ENCODE measurements around the gene PPP1R3F.

PPP1R3F gene

DNA sequence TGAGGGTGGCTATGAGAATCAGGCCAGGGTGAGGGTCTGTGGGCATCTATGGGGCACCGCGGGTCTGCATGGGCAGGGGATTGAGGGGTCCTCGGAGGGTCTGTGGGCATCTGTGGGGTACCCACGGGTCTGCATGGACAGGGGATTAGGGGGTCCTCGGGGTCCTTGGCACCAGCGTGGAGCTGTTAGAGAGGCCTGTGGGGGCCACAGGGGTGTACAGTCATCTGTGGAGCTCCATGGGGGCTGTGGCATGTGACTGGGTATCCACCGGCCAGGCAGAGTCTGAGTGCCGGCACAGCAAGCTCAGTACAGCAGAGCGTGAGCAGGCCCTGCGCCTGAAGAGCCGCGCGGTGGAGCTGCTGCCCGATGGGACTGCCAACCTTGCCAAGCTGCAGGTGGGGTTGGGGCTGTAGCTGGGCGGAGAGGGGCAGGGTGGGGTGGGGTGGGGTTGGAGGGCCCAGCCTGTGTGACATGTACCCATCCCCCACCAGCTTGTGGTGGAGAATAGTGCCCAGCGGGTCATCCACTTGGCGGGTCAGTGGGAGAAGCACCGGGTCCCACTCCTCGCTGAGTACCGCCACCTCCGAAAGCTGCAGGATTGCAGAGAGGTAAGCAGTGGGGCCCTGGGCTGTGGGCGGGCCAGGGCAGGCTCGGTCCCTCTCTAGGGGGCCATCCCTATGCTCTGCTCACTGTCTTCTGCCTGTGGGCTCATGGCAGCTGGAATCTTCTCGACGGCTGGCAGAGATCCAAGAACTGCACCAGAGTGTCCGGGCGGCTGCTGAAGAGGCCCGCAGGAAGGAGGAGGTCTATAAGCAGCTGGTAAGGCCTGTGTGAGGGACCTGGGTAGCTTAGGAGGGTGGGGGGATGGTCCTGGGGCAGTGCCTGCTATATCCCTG is 21.4 kb upstream of the PPP1R3F start:
- DNase-seq (ENCODE audit: extremely low read depth in 1 of 2, low read depth in 1 of 2) = no peak

DNA sequence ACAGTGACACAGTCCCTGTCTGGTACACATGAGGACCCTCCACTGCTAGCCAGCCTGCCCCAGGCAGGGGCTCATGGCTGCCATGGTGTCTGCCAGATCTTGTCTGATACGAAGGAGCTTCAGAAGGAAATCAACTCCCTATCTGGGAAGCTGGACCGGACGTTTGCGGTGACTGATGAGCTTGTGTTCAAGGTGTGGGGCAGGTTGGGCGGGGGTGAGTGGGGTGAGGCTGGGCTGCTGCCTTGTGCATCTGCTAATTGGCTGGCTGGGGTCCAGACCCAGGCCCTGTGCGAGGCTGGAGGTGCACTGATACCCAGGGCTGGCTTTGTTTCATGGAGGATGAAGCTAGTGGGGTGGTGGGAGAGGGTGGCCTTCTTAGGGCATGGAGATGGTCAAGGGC is 20.5 kb upstream of the PPP1R3F start:
- DNase-seq (ENCODE audit: extremely low read depth in 1 of 2, low read depth in 1 of 2) = no peak

DNA sequence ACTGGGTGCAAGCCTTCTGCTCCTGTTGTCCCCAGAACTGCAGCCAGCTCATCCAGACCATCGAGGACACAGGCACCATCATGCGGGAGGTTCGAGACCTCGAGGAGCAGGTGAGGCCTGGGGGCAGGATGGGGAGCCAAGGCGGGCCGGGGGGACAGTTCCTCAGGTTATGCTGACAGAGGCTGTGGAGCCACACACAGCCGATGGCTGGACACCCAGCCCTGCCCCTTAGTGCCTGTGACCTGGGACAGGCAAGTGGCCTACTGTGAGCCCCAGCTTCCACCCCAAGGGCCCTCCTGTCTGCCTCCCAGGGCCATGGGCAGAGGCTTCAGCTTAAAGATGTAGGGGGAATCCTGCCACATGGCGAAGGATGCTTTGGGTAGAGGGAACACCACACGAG is 20.0 kb upstream of the PPP1R3F start:
- DNase-seq (ENCODE audit: extremely low read depth in 1 of 2, low read depth in 1 of 2) = no peak

DNA sequence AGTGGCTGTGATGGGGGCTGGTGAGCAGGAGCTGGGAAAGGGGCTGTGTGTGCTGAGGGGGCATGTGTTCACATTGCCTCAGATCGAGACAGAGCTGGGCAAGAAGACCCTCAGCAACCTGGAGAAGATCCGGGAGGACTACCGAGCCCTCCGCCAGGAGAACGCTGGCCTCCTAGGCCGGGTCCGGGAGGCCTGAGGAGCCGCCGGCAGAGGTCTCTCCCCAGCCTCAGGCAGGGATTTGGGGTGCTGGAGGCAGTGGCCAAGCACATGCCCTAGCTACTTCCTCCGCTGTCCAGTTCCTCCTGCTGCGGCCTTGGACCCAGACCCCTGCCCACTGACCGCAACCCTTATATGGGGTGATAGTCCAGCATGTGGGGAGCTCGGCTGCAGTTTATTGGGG is 19.5 kb upstream of the PPP1R3F start:
- no peak for DNase-seq (ENCODE audit: extremely low read depth in 1 of 2, low read depth in 1 of 2)

DNA sequence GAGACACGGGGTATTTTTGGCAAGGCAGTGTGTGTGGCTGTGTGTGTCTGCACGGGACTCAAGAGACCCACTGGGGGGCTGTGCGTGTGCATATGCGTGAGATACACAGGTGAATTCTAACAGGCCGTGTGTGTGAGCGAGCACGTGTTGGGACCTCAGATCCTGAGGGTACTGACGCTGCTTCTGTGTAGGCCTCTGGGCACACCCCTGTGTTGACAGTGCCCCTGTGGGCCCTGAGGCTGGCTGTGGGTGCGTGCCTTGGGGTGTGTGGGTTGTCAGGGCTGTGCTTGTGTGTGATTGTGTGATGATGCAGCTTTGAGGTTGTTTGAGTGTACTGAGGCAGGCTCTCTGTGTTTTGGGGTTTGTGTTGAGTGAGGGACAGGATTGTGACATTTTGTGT is 19.0 kb upstream of the PPP1R3F start:
- DNase-seq (ENCODE audit: extremely low read depth in 1 of 2, low read depth in 1 of 2) = no peak

DNA sequence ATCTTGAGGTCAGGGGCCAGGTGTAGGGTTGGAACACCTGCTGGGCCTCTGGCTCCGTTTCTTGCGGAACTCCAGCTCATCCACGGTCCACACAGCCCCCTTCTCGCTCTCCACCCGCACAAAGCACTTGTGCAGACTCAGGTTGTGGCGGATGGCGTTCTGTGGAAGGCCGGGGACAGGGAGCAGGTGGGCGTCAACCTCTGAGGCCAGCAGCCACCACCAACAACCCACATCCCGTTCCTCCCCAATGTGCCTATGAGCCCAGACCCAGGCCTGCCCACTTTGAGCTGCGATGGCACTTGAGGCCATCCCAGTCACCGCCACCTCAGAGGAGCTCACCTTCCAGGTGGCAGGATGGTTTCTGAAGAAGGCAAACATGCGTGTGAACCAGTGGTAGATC is 18.3 kb upstream of the PPP1R3F start:
- DNase-seq (ENCODE audit: extremely low read depth in 1 of 2, low read depth in 1 of 2) = no peak

DNA sequence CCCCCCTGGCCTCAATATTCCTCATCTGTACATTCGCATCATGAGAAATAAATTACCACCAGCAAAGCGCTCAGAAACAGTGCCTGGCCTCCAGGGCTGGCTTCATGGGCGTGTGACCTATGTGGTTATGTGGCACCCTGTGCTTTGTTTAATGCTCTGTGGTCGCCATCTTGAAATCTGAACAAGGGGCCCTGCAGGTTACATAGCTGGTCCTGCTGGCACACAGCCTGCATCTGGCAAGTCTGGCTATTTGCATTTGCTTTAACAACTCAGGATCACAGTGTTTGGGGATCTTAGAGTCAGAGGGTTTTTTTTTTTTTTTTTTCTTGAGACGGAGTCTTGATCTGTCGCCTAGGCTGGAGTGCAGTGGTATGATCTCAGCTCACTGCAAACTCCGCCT is 15.0 kb upstream of the PPP1R3F start:
- DNase-seq (ENCODE audit: extremely low read depth in 1 of 2, low read depth in 1 of 2) = no peak

DNA sequence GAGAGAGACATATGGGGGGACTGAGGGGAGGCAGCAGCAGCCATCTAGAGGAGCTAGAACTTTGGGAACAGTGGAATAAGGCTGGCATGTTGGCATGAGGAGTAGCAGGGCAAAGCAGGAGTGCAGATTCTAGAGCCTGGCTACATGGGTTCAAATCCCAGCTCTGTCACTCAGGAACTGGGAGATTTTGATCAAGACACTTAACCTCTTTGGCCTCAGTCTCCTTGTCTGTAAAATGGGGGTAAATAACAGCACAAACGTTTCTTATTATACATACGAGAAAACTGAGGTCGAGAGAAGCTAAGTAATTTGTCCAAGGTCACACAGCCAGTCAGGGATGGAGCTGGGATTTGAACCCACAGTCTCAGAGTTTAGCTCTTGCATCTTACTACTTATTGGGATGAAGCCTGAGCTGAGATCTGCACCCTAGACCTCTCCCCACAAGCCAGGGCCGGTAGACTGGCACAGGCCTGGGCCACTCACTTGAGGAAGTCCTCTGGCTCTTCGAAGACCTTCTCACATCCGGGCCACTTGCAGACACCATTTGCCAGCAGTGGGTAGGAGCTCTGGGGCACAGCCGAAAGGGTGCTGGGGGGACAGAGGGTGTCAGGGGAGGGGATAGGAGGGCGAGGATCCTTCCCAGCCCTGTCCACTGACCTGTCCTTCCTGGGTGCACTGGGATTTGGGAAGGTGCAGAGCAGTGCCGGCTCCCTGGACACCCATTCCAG is 13.2 kb upstream of the PPP1R3F start:
- DNase-seq (ENCODE audit: extremely low read depth in 1 of 2, low read depth in 1 of 2) = no peak

DNA sequence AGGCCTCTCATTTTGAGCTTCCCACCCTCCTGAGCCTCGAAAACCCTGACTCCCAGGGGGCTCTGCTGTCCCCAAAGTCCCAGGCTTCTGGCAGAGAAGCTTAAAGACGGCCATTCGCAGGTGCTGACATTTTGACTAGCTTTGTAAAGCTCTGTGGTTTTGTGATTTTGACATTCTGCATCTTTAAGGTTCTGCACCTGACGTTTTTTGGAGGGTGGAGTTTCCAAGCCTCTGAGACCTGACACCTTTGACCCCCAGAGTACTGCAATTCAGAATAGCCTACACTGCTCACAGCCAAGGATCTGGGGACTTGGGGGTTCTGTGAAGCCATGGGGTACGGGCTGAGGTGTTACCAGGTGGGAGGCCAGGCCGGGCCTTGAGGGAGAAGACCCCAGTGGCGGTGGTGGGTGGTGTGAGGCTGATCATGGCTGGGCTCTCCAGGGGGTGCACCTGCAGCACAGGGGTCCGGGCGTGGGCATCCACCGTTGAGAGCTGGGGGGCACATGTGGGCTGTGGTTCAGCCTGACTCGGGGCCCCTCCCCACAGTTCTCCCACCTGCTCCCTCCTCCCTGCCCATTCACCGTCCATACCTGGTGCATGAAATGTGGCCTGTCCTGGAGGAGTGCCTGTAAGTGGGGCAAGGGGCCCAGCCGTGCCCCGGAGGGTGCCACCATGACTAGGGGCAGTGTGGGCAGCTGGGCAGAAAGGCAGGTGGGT is 12.4 kb upstream of the PPP1R3F start:
- DNase-seq (ENCODE audit: extremely low read depth in 1 of 2, low read depth in 1 of 2) = no peak

DNA sequence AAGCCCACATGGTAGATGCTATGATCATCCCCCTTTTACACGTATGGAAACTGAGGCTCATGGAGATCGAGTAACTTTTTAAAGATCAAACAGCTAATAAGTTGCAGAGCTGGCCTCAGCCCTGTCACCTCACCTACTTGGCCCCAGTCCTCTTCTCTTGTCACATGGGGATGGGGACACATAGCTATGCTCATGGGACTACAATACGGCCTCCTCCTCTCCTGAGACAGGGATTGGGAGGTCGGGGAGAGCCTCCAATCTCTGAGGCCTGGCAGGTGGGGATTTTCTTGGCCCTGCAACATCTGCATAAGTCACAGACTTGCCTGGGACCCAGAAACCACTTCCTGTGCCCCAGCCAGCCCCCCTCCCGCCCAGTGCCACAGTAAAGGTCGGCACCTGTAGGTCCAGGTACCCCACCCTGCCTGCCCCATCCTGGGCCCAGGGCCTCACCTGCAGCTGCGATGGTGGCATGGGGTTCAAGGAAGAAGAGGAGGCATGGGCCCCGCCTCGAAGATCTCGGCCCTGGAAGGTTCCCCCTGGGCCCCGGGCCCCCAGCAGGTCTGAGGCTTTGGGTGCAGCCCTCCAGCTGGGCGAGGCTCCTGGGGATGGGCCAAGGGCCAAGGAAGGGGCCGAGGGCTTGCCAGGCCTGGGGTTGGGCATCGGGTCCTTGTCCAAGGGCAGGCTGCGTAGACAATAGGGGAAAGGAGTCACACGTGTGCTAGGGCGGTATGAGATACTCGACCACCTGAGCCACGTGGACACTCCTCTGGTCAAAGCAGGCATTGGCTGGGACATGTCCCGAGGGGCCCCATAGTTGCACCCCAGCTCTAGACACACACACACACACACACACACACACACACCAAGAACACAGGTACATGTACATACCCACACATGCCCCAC is 11.5 kb upstream of the PPP1R3F start:
- no peak for DNase-seq (ENCODE audit: extremely low read depth in 1 of 2, low read depth in 1 of 2)

DNA sequence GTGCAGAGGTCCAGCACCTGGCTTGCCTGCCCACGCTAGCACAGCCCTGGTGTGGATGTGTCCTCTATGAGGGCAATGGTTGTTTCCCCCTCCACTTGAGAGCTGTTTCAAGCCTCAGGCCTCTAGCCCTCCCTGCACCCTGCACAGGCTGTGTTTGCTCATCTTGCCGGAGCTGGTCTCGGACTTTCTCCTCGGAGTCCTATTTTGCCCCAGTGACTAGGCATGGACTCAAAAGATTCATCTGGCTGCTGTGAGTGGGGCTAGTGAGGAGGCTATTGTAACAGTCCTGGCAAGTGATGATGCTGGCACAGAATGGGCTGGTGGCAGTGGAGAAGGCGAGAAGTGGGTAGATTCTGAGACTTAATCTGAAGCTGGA is 10.9 kb upstream of the PPP1R3F start:
- no peak for DNase-seq (ENCODE audit: extremely low read depth in 1 of 2, low read depth in 1 of 2)

DNA sequence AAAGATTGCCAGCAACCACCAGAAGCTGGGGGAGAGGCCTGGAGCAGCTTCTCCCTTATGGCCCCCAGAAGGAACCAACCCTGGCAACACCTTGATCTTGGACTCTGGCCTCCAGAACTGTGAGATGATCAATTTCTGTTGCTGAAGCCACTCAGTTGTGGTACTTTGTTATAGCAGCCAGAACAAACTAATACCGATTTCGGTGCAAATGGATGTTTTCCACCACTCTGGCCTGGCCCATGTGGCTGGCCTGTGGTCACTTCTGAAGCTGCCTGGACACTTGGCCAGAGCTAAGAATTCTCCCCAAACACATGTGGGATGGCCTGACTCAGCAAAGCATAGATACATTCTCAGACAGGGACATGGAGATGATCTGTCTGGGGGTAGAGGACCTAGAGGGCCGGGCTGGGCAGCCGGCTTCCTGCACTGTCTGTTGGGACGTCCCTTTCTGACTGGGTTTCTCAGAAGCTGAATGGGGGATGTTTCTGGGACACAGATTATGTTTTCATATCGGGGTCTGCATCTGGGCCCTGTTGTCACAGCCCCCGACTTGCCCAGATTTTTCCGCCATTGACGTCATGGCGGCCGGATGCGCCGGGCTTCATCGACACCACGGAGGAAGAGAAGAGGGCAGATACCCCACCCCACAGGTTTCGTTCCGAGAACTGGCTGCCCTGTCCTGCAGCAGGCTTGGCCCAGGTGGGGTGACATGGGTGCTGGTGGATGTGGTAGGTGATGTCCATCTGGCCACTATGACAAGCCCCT is 9.2 kb upstream of the PPP1R3F start:
- DNase-seq (ENCODE audit: extremely low read depth in 1 of 2, low read depth in 1 of 2) = no peak

DNA sequence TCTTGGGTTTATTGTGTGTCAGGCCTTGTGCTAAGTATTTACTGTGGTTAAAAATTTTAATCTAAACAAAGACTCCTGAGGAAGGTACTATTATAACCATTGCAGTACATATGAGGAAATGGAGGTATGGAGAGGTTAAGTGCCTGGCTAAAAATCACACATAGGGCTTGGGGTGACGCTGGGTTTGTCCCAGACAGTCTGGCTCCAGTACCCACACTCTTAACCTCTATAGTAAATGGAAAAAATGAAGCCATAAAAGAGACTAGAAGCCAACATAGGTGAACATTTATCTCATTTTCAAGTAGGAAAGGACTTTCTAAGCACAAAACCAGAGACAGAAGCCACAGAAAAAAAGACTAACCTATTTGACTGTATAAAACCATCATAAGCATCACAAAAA is 7.0 kb upstream of the PPP1R3F start:
- DNase-seq (ENCODE audit: extremely low read depth in 1 of 2, low read depth in 1 of 2) = no peak

DNA sequence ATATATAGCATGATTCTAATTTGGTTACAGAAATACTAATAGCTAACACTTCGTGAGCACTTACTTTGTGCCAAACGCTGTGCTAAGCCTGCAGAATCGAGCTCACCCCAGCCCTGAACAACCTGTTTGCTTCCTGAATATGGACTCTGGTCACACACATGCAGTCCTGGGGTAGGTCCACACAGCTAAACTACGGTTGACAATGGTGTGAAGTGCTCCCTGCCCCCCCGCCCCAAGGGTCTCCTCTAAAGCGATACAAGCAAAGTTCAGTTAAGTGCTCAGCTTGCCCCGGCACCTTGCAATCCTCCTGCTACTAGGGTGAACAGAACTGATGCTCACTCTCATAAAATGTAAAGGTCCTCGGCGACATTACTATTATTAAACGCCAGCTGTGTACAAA is 6.0 kb upstream of the PPP1R3F start:
- DNase-seq (ENCODE audit: extremely low read depth in 1 of 2, low read depth in 1 of 2) = no peak

DNA sequence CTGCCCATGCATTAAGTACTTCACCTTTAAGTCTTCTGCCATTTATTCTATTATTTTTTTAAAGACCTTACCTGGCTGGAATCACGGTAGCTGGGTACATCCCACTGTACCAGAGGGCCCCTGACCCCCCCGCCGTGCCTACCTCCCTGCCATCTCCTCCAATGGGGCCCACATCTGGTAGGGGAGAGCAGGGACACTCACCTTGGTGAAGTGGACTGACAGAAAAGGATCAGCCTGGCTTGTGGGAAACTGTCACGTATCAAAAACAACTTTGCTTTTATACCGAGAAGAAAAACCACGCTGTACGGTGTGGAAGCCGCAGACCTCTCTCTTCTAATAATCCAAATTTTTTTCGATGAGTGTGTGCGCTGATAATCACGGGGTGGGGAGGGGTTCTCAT is 5.1 kb upstream of the PPP1R3F start, which contains the start of gene FOXP3:
FOXP3 (minus strand) TSS at position 251 of the 400 bp plus-strand sequence. CDS start 6,205 bp downstream, outside the sequence.
- DNase-seq (ENCODE audit: extremely low read depth in 1 of 2, low read depth in 1 of 2) = no peak

DNA sequence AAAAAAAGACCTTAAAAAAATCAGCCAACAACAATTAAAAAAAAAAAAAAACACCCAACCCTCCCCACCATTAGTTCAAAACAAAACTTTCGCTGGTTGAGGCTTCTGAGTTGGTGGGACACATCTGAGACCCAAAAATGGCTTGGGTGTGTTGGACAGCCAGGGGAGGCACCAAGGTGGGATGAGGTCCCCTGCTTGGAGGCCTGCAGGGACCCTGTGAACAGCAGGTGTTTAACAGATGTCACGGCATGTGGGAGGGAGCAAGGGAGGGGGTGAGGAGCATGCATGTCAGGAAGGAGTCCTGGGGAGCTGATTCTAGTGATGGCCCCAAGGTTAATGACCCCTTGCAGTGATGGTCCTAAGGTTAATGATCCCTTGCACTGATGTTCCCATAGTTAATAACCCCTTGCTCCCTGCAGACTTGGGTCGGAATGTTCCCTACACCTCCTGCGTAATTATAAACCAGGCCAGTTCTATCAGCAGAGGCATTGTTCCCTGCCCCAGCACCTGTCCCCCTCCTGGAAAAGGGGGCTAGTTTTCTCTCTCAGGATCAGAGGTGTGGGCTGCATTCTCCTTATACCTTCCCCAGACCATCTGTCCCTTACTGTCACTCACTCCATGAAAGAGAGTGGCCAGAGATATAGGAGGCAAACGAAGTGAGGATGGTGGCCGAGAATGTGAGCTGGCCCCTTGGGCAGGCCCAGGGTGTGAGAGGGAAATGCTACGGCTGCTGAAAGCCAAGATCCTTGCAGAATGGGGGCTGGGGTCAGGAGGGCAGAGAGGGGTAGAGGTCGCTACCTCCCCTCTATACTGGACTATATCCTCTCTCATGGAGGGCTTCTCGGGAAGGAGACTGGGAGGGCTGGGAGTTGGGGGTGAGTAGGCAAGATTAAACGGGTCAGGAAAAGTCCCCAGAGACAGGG is 2.8 kb upstream of the PPP1R3F start:
- DNase-seq (ENCODE audit: extremely low read depth in 1 of 2, low read depth in 1 of 2) = no peak

DNA sequence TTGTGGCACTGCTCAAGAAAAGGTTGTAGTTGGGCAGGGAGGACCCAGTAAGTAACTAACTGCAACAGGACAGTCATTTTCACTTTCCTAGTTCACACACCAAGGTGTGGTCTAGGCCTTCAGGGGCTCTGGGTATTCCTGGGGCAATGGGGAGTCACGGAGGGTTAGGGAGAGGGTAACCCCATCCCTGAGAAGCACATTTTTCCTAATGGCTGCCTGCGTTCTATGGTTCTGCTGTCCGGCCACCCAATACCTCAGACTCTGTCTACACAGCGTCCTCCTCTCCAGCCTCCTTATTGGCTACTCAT is 937 bp upstream of the PPP1R3F start:
- no peak for DNase-seq (ENCODE audit: extremely low read depth in 1 of 2, low read depth in 1 of 2)

DNA sequence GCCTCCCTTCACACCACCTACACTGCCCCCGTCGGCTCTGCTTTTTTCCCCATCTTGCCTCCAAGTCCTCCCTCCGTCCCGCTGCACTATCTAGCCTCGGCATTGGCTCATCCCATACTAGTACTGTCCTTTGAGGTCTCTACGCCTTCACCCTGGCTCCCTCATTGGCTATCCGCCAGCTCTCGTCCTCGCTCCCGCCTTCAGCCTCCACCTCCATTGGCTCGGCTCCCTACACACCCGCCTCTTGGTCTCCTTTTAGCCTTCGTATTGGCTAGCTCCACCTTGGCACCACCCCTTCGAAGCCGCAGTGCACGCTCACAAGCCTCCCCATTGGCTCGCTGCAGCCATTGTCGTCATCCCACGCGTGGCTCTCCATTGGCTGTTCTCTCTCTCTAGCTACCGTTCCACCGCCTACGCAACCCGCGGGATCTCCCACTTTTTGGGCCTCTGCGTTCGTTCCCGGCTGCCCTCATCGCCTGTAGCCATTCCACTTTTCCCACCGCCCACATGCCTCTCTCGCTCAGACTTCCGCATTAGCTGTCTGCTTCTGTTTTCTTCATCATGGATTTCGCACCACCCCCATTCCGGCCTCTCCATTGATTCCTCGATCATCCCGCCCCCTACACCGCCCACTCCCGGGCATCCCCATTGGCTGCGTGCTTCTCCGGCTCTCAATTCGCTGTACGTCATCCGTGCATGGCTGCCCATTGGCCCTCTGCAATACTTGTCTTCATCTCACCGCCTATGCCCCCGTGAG is 405 bp upstream of the PPP1R3F start:
- DNase-seq (ENCODE audit: extremely low read depth in 1 of 2, low read depth in 1 of 2) = peak; percentile 76 to 94
